Ishikawa (cell line): ENCODE results near the gene AGAP1.

ENCODE experiments used
- CEBPB ChIP-seq: IDR thresholded peaks from 2 replicates; pipeline ENCODE4 v1.6.1; 2012
- CREB1 ChIP-seq: IDR thresholded peaks from 2 replicates; pipeline ENCODE4 v1.6.1; 2012; ENCODE audit warnings: low read depth
- EGR1 ChIP-seq: IDR thresholded peaks from 2 replicates; pipeline ENCODE4 v1.6.1; 2012
- EP300 ChIP-seq: IDR thresholded peaks from 2 replicates; pipeline ENCODE4 v1.6.1; 2012; ENCODE audit warnings: borderline replicate concordance
- FOXM1 ChIP-seq: IDR thresholded peaks from 2 replicates; pipeline ENCODE4 v1.6.1; 2012; ENCODE audit warnings: low read depth, borderline replicate concordance
- MAX ChIP-seq: IDR thresholded peaks from 2 replicates; pipeline ENCODE4 v1.6.1; 2012
- NFIC ChIP-seq: IDR thresholded peaks from 2 replicates; pipeline ENCODE4 v1.6.1; 2012
- RAD21 ChIP-seq: IDR thresholded peaks from 2 replicates; pipeline ENCODE4 v1.6.1; 2012; ENCODE audit warnings: low read depth
- TAF1 ChIP-seq: IDR thresholded peaks from 2 replicates; pipeline ENCODE4 v1.6.1; 2012; ENCODE audit warnings: low read depth, mild to moderate bottlenecking
- TCF12 ChIP-seq: IDR thresholded peaks from 2 replicates; pipeline ENCODE4 v1.6.1; 2012; ENCODE audit warnings: low read depth
- TEAD4 ChIP-seq: IDR thresholded peaks from 2 replicates; pipeline ENCODE4 v1.6.1; 2012
- YY1 ChIP-seq: IDR thresholded peaks from 2 replicates; pipeline ENCODE4 v1.6.1; 2012; ENCODE audit warnings: low read depth
- ZBTB7A ChIP-seq: IDR thresholded peaks from 2 replicates; pipeline ENCODE4 v1.6.1; 2012; ENCODE audit warnings: low read depth
- TF ChIP-seq, protein P1 (sequence below): IDR thresholded peaks from 2 replicates; pipeline ENCODE4 v1.6.1; 2012
- TF ChIP-seq, protein P2 (sequence below): IDR thresholded peaks from 2 replicates; pipeline ENCODE4 v1.6.1; 2012; ENCODE audit warnings: low read depth, mild to moderate bottlenecking

AGAP1 gene

DNA sequence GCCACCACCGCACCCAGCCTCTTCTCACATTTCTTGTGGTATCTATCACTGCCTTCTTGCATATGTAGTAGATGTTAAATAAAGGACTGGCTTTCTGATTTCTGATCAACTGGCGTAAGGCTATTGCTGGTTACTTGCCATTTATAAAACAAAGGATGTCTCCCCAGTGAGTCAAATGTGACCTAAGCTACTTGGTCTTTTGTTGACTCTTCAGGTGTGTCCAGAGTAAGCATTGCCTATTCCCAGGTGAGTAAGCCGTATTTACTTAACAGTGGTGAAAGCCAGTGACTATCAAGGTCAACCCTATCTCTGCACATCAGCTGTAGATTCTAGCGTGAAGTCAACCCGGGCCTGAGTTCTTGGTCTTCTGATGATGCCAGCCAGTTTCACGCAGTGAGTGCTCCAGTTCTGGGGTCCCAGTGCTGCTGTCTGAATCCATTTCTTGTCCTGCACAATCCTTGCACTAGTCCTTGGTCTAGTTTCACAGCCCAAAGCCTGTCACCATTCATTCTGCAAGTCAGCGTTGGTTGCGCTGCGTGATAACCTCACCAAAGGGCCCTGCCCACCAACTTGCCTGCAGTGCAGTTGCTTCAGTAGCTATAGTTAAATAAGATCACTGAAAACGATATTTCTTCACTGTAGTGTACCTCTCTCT is 554.2 kb downstream of the AGAP1 start:
- TF ChIP-seq MAX: no peak
- no peak for TF ChIP-seq TEAD4
- TF ChIP-seq CEBPB: no peak
- no peak for TF ChIP-seq EP300
- TF ChIP-seq, protein P1, sequence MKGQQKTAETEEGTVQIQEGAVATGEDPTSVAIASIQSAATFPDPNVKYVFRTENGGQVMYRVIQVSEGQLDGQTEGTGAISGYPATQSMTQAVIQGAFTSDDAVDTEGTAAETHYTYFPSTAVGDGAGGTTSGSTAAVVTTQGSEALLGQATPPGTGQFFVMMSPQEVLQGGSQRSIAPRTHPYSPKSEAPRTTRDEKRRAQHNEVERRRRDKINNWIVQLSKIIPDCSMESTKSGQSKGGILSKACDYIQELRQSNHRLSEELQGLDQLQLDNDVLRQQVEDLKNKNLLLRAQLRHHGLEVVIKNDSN: no peak
- TF ChIP-seq, protein P2, sequence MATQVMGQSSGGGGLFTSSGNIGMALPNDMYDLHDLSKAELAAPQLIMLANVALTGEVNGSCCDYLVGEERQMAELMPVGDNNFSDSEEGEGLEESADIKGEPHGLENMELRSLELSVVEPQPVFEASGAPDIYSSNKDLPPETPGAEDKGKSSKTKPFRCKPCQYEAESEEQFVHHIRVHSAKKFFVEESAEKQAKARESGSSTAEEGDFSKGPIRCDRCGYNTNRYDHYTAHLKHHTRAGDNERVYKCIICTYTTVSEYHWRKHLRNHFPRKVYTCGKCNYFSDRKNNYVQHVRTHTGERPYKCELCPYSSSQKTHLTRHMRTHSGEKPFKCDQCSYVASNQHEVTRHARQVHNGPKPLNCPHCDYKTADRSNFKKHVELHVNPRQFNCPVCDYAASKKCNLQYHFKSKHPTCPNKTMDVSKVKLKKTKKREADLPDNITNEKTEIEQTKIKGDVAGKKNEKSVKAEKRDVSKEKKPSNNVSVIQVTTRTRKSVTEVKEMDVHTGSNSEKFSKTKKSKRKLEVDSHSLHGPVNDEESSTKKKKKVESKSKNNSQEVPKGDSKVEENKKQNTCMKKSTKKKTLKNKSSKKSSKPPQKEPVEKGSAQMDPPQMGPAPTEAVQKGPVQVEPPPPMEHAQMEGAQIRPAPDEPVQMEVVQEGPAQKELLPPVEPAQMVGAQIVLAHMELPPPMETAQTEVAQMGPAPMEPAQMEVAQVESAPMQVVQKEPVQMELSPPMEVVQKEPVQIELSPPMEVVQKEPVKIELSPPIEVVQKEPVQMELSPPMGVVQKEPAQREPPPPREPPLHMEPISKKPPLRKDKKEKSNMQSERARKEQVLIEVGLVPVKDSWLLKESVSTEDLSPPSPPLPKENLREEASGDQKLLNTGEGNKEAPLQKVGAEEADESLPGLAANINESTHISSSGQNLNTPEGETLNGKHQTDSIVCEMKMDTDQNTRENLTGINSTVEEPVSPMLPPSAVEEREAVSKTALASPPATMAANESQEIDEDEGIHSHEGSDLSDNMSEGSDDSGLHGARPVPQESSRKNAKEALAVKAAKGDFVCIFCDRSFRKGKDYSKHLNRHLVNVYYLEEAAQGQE: no peak
- TF ChIP-seq TAF1: no peak

- TF ChIP-seq, protein P2: no peak
- TF ChIP-seq FOXM1: no peak
Measured at GRCh38 chr2:236049981-236050380, 556.1 kb downstream of the AGAP1 start.

GRCh38 chr2:236051351-236051750 is 557.5 kb downstream of the AGAP1 start:
- TF ChIP-seq CREB1 (no peak), TEAD4 (no peak), MAX (no peak), NFIC (no peak), TCF12 (no peak), EP300 (no peak), FOXM1 (no peak), YY1 (no peak)
- TF ChIP-seq, protein P1: no peak
- TF ChIP-seq, protein P2: no peak

DNA sequence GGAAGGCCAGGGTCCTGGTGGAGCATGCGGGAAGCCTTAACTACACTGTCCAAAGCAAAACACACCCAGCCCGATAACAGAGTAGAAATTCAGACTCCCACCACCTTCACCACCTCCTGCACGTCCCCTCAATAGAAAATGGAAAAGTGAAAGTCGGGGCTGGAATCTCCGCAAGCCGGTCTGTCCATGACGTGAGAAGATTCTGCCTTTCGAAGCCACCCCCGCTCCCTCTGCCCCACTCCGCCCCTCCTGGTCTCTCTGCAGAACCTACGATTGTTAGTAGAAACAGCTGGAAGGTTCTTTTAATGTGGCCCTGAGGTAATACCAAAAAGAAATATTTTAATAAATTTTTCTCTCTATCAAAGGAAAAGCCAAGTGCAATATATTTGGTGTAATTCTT is 558.0 kb downstream of the AGAP1 start:
- TF ChIP-seq, protein P1: no peak
- TF ChIP-seq CEBPB (no peak), FOXM1 (no peak), EP300 (no peak)

- TF ChIP-seq CREB1 (no peak), EGR1 (no peak), ZBTB7A (no peak), MAX (no peak), NFIC (no peak), TCF12 (no peak), TEAD4 (no peak), RAD21 (no peak), YY1 (no peak), CEBPB (no peak), TAF1 (no peak), EP300 (no peak), FOXM1 (no peak)
- TF ChIP-seq, protein P2: no peak
- TF ChIP-seq, protein P1: no peak
Measured at GRCh38 chr2:236052206-236052605, 558.4 kb downstream of the AGAP1 start.
